Urothelium cell line (cell line): ENCODE measurements around the gene TSC1.

Experiments used
- DNase-seq: peaks from one replicate; pipeline ENCODE4 v3.0.0; 2011; ENCODE audit warnings: low spot score, mixed read lengths
- FAIRE-seq: peaks from 2 replicates; lab custom pipeline; 2011; peaks lifted over from hg19 to GRCh38; lab: Jason Lieb, UNC

The TSC1 gene

GRCh38 chr9:132894862-132895835 is 49.3 kb downstream of the TSC1 start:
- no peak for FAIRE-seq
- DNase-seq = no peak

GRCh38 chr9:132894346-132894745 is 50.1 kb downstream of the TSC1 start:
- FAIRE-seq (no peak), DNase-seq (no peak)

GRCh38 chr9:132892400-132892799 is 52.0 kb downstream of the TSC1 start:
- FAIRE-seq = no peak
- no peak for DNase-seq

GRCh38 chr9:132888151-132888550 is 56.3 kb downstream of the TSC1 start:
- DNase-seq (no peak), FAIRE-seq (no peak)

- no peak for DNase-seq
- no peak for FAIRE-seq
These were observed 57.0 kb downstream of the TSC1 start for GRCh38 chr9:132887181-132888120.

- DNase-seq = no peak
- no peak for FAIRE-seq
These were observed 58.1 kb downstream of the TSC1 start for GRCh38 chr9:132886334-132886725.

GRCh38 chr9:132885720-132886333 is 58.6 kb downstream of the TSC1 start:
- FAIRE-seq = no peak

GRCh38 chr9:132883349-132884294 is 60.8 kb downstream of the TSC1 start:
- no peak for DNase-seq

More at GRCh38 chr9:132885720-132886333, 58.6 kb downstream of the TSC1 start:
- no peak for DNase-seq

GRCh38 chr9:132882616-132883015 is 61.8 kb downstream of the TSC1 start:
- DNase-seq = no peak

More at GRCh38 chr9:132883349-132884294, 60.8 kb downstream of the TSC1 start:
- no peak for FAIRE-seq

GRCh38 chr9:132881826-132882225 is 62.6 kb downstream of the TSC1 start:
- no peak for FAIRE-seq

More at GRCh38 chr9:132882616-132883015, 61.8 kb downstream of the TSC1 start:
- no peak for FAIRE-seq

GRCh38 chr9:132880324-132880661 is 64.1 kb downstream of the TSC1 start:
- DNase-seq (no peak), FAIRE-seq (no peak)

More at GRCh38 chr9:132881826-132882225, 62.6 kb downstream of the TSC1 start:
- DNase-seq = no peak

- DNase-seq (no peak), FAIRE-seq (no peak)
These were observed 64.7 kb downstream of the TSC1 start for GRCh38 chr9:132879457-132880323.

GRCh38 chr9:132878695-132879456 is 65.5 kb downstream of the TSC1 start, which contains the start of gene SPACA9:
TSS of gene SPACA9 (plus strand) at chr9:132878898. CDS start at chr9:132883948, 5,050 bp downstream.
- no peak for FAIRE-seq
- DNase-seq = peak; percentile 72

- FAIRE-seq = peak; percentile 80
- DNase-seq = peak; percentile 94
These were observed 66.4 kb downstream of the TSC1 start, which contains the start of gene AK8 for GRCh38 chr9:132877824-132878694. TSS of gene AK8 (minus strand) at chr9:132878284. CDS start at chr9:132878255, 29 bp downstream.

GRCh38 chr9:132877458-132877823 is 67.0 kb downstream of the TSC1 start:
- no peak for DNase-seq
- no peak for FAIRE-seq

- no peak for FAIRE-seq
- DNase-seq = no peak
These were observed 67.6 kb downstream of the TSC1 start for GRCh38 chr9:132876849-132877248.

GRCh38 chr9:132875159-132875558 is 69.3 kb downstream of the TSC1 start:
- no peak for FAIRE-seq
- no peak for DNase-seq
